Esophagus muscularis mucosa (tissue), 3 donors: ENCODE measurements around the gene MTHFD2.

Experiments
- EP300 ChIP-seq: sonication (generic); formaldehyde crosslinking; IDR thresholded peaks from one replicate; pipeline ENCODE4 v1.6.1; 2017; ENCODE audit warnings: antibody characterized with exemption
- POLR2AphosphoS5 ChIP-seq, 2 donors: sonication (generic); formaldehyde crosslinking; IDR thresholded peaks; one replicate each; pipeline ENCODE4 v1.6.1; 2017; ENCODE audit warnings: antibody characterized with exemption in 2 of 2

GRCh38 chr2:74238879-74239278 is 40.5 kb downstream of the MTHFD2 start:
- no peak for TF ChIP-seq EP300
- TF ChIP-seq POLR2AphosphoS5 (IDR thresholded peaks at IDR 0.05) = no peak
